Heart right ventricle (tissue), 16 donors: Measurements from ENCODE around the gene EMC10. TPM values are rescaled to one million over a fixed set of nuclear protein-coding genes. Genes with fewer than 3 reads are reported as not detected.

Experiments
- ATAC-seq, 8 donors: fragments of 200-7000 bp; cut with Tn5 transposase; one replicate each; pipeline ENCODE4 v1.9.1; 2020; ENCODE audit warnings: mild to moderate bottlenecking in 8 of 8, moderate library complexity in 8 of 8, moderate number of reproducible peaks in 1 of 8
- DNase-seq, 2 donors: peaks; one replicate each; pipeline ENCODE4 v3.0.0-alpha.2; 2020
- H3K27ac ChIP-seq, 10 donors: fragments of 200-600 bp; sonication (generic) in 2 of 10; one replicate each; pipeline versions ENCODE4 v1.5.0 to v1.8.0; 2020 to 2022; ENCODE audit warnings: mild to moderate bottlenecking in 3 of 10
- H3K27me3 ChIP-seq, 7 donors: fragments of 200-600 bp; one replicate each; pipeline ENCODE4 v1.8.0; 2021 to 2022; ENCODE audit warnings: mild to moderate bottlenecking in 2 of 7
- H3K36me3 ChIP-seq, 9 donors: fragments of 200-600 bp; sonication (generic) in 1 of 9; one replicate each; pipeline versions ENCODE4 v1.5.0 to v1.8.0; 2020 to 2022; ENCODE audit warnings: mild to moderate bottlenecking in 2 of 9
- H3K4me1 ChIP-seq, 9 donors: fragments of 200-600 bp; sonication (generic) in 1 of 9; one replicate each; pipeline versions ENCODE4 v1.5.0 to v1.8.0; 2020 to 2022; ENCODE audit warnings: mild to moderate bottlenecking in 4 of 9
- H3K4me3 ChIP-seq, 10 donors: fragments of 200-600 bp; sonication (generic) in 2 of 10; one replicate each; pipeline versions ENCODE4 v1.5.0 to v1.8.0; 2020 to 2022; ENCODE audit warnings: mild to moderate bottlenecking in 7 of 10, moderate library complexity in 2 of 10
- H3K9me3 ChIP-seq, 11 donors: fragments of 200-600 bp in 10 of 11; sonication (generic) in 2 of 11; one replicate each; pipeline versions ENCODE4 v1.5.0 to v1.8.0; 2013 to 2022; ENCODE audit warnings: mild to moderate bottlenecking in 2 of 11, control low read depth in 1 of 11, moderate library complexity in 1 of 11
- WGBS, 2 donors: extraction: QIAGEN DNeasy Blood & Tissue Kit; methylation state at CpG; one replicate each; pipeline ENCODE4 v1.1.7; 2013; ENCODE audit warnings: inconsistent platforms in 1 of 2; 5-methylcytosine and 5-hydroxymethylcytosine counted together
- intact Hi-C, 10 donors: fragments of 100-400 bp; cut with DNase I; formaldehyde crosslinking; loops; one replicate each; pipeline versions ENCODE4 v1.11.1 to v1.14.2; 2022
- polyA plus RNA-seq, 2 donors: library from polyadenylated mRNA; stranded (reverse); fragments of 200-250 nt; gene quantifications; one replicate each; pipeline ENCODE4 v1.2.3, GENCODE V29; 2013
- total RNA-seq, 10 donors: library from RNA; stranded (reverse); fragmentation: NEBNext Ultra II Directional in 3 of 10; extraction: Animal tissue kit (Norgen Biotek cat#: 25700) in 3 of 10; gene quantifications; one replicate each; pipeline versions ENCODE4 v1.2.1 to v1.2.4, GENCODE V29; 2021 to 2023
- TF ChIP-seq, protein P1 (sequence below), 9 donors: fragments of 200-600 bp; sonication (generic) in 2 of 9; IDR thresholded peaks; one replicate each; pipeline versions ENCODE4 v1.5.0 to v1.8.0; 2021 to 2022; ENCODE audit warnings: antibody characterized with exemption in 9 of 9, mild to moderate bottlenecking in 5 of 9, moderate library complexity in 1 of 9
- donor health status: Arrhythmogenic right ventricular cardiomyopathy.
- donor health status: ischemic (EF 13 %, LVEDD 7.1; RV severe dilation, severe dysfunction).
- donor health status: healthy with polysubstance abuse.
- donor health status: DM: no; HTN: yes; CAD: no.
- donor health status: DM: no; HTN: no; CAD: no.
- donor health status: ischemic (EF 25% LVEDD 6.9; RV normal size, moderate dysfunction).
- donor health status: ischemic (EF 25% LVEDD 5.7; RV mildly dilated, moderate dysfunction).
- donor health status: healthy.
- donor health status: DM: yes; HTN: yes; CAD: no.
- donor health status: Ischemic cardiomyopathy.
- donor health status: ischemic (EF 35%, LVEDD 5.7; RV mildly dilated, moderate dysfunction).
- donor health status: nonischemic (EF 11% LVEDD 7.7; RV severe dilation, severe dysfunction).
- donor health status: DM: yes; HTN: yes; CAD: no.
- donor health status: PGD.
- donor health status: ischemic (EF 29% LVEDD 5.4; RV normal size, mild dysfunction).
- donor health status: nonischemic (EF 23%, LVEDD 6.1; RV moderate dilation, normal function).

The EMC10 gene
- total and polyA plus RNA-seq, 12 donors, result 73.6 to 152 (median 89.1) TPM

DNA sequence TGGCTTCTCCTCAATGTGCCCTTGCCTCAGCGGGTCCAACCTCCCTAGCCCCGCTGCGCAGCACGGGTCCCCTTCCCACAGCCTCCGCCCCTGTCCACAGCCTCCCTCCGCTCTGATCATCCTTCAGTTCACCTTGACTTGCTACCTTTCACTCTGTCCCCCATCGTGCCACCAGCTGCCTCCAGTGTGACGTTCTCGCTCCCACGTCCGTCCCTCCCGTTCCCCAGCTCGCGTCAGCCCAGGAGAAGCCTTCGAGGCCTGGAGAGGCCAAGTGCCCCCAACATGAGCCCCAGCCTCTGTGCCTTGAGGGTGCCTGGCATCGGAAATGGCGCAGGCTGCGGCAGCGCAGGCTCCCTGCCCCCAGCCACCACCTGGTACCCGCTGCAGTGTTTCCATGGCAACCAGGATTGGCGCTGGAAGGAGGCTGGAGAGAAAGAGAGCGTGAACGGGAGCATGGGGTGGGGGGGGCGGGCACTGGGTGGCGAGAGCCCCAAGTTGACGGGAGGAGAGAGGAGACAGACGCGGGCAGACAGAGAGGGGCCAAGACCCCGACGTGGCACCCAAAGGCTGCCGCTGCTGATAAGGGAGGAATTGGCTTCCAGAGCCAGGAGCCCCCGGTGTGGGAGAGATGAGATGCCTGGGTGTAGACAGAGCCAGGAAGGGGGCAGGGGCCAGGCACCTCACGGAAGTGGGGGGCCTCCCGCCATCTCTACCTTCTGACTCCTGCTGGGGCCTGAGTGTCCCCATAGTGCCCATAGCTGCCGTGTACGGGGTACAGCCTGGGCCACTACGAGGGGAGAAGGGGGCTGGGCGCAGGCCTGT is 38.2 kb downstream of the EMC10 start:
- ATAC-seq (no peak), DNase-seq (no peak)
- Histone ChIP-seq H3K4me3 (no peak overlapping the region), H3K36me3 (no peaks in the 10 kb centered on the region), H3K27ac (no peak overlapping the region), H3K4me1 (peaks cover 5 to 18% (median 12%) of the 10 kb centered on the region in 9 donors), H3K9me3 (no peaks in the 10 kb centered on the region), H3K27me3 (peaks cover 0 to 13% (median 0%) of the 10 kb centered on the region in 7 donors)
- intact Hi-C loops, result loop anchor here in 1 of 10 donors (5.0 to 10.0 kb wide), 2 partner anchors 37 to 290 kb away; partner anchors contain the start of genes EMC10 and GARIN5A
- WGBS, 2 donors, result 51 to 60% methylated on average over 35 to 38 of the region's 38 CpGs
- TF ChIP-seq, protein P1, sequence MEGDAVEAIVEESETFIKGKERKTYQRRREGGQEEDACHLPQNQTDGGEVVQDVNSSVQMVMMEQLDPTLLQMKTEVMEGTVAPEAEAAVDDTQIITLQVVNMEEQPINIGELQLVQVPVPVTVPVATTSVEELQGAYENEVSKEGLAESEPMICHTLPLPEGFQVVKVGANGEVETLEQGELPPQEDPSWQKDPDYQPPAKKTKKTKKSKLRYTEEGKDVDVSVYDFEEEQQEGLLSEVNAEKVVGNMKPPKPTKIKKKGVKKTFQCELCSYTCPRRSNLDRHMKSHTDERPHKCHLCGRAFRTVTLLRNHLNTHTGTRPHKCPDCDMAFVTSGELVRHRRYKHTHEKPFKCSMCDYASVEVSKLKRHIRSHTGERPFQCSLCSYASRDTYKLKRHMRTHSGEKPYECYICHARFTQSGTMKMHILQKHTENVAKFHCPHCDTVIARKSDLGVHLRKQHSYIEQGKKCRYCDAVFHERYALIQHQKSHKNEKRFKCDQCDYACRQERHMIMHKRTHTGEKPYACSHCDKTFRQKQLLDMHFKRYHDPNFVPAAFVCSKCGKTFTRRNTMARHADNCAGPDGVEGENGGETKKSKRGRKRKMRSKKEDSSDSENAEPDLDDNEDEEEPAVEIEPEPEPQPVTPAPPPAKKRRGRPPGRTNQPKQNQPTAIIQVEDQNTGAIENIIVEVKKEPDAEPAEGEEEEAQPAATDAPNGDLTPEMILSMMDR (IDR thresholded peaks at IDR 0.05), result no peak

DNA sequence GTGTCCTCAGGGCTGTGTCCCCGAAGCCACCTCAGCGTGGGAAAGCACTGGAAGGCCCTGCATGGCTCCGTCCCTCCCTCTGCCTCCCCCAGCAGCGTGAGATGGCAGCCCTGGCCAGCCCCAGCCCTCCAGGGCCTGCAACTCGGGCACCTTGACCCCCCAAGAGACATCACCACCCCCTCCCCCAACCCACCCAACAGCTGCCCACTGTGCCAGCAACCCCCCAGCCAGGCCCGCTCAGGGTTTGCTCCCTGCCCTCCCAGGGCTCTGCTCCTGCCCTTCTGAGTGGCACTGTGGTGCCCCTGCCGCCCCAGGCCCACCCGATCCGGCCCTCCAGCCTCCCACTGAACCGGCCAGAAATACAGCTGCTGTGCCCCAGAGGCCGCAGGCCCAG is 38.9 kb downstream of the EMC10 start:
- DNase-seq (no peak), ATAC-seq (no peak)
- Histone ChIP-seq H3K27ac (no peak overlapping the region), H3K36me3 (no peaks in the 10 kb centered on the region), H3K4me1 (peaks cover 3 to 14% (median 8%) of the 10 kb centered on the region in 9 donors), H3K27me3 (peaks cover 0 to 13% (median 0%) of the 10 kb centered on the region in 7 donors), H3K4me3 (no peak overlapping the region), H3K9me3 (no peaks in the 10 kb centered on the region)
- TF ChIP-seq, protein P1 (IDR thresholded peaks at IDR 0.05), result no peak
- intact Hi-C loops, result loop anchor here in 1 of 10 donors (10.0 kb wide), 1 partner anchor 290 kb away; no protein-coding TSS in a partner anchor
- WGBS, 2 donors, result 73 to 75% methylated on average over 10 to 11 of the region's 11 CpGs

DNA sequence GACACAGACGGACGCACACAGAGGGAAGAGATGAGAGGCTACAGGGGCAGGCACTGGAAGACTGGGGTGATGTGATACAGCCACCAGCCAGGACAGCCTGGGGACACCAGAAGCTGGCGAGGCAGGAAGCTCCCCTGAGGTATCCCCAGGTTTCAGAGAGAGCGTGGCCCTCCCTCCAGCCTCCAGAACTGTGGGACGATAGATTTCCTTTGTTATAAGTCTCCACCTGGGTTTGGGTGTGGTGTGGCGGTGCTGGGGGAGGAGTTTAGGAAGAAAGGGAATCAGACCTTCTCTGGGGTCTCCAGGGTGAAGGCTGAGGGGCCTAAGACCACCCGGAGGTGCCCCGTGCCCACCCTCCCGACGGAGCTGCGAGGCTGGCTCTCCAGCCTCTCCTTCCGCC is 40.1 kb downstream of the EMC10 start:
- DNase-seq, result no peak
- H3K4me3 ChIP-seq, result no peak overlapping the region
- H3K27ac ChIP-seq, result no peak overlapping the region
- ATAC-seq, result no peak
- WGBS, 2 donors, result 68 to 72% methylated on average over 12 of the region's 12 CpGs
- no peaks in the 10 kb centered on the region for H3K36me3 ChIP-seq
- TF ChIP-seq, protein P1 (IDR thresholded peaks at IDR 0.05), result no peak
- no peaks in the 10 kb centered on the region for H3K9me3 ChIP-seq
- peaks cover 0 to 13% (median 0%) of the 10 kb centered on the region in 7 donors for H3K27me3 ChIP-seq
- intact Hi-C loops, result loop anchor here in 1 of 10 donors (10.0 kb wide), 1 partner anchor 288 kb away; no protein-coding TSS in a partner anchor
- H3K4me1 ChIP-seq, result peaks cover 0 to 8% (median 0%) of the 10 kb centered on the region in 9 donors

DNA sequence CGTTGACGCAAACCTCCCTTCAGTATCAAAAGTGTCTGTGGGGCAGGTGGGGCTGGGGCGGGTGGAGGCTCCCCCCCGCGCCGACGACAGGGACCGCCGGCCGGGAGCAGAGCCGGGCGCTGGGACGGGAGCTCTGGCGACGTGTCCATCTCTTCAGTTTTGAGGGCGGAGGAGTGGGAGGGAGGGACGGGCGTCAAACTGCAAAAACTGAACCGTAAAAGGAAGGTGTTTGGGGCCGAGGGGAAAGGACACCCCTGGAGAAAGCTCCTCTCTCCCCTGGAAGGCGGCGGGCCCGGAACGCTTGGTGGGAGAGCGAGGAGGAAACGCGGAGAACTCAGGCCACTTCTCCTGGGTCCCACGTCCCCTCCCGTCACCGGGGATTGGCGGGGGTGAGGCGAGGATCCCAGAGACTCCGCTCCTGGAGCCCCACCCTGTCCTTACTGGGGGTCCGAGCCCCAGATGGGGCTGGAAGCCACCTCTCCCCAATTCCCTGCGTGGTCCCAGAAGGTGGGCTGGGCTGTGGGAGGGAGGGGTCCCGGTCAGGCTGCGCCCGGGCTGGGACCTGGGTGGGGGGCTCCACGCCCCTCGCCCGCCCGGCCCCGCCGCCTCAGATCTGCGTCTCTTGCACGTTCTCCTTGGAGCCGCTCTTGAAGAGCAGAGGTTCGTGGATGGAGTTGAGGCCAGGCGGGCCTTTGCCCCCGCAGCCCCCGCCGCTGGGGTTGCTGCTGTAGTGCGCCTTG is 40.8 kb downstream of the EMC10 start:
- DNase-seq, result no peak
- no peak for ATAC-seq
- Histone ChIP-seq H3K27me3 (peaks cover 0 to 13% (median 0%) of the 10 kb centered on the region in 7 donors), H3K9me3 (no peaks in the 10 kb centered on the region), H3K27ac (no peak overlapping the region), H3K4me1 (peaks cover 0 to 1% (median 0%) of the 10 kb centered on the region in 9 donors), H3K4me3 (no peak overlapping the region), H3K36me3 (no peaks in the 10 kb centered on the region)
- WGBS, 2 donors, result 65 to 74% methylated on average over 44 to 53 of the region's 53 CpGs
- TF ChIP-seq, protein P1 (IDR thresholded peaks at IDR 0.05), result no peak
- intact Hi-C loops, result loop anchor here in 1 of 10 donors (10.0 kb wide), 1 partner anchor 288 kb away; no protein-coding TSS in a partner anchor
